ENCODE data around the gene IGSF3. TPM values are rescaled to one million over a fixed set of nuclear protein-coding genes. Genes with fewer than 3 reads are reported as not detected.

IGSF3 gene
- total RNA-seq, 2 experiments from 2014 or later: 0.03 to 0.91 TPM

- no peak for DNase-seq
- Mint-ChIP-seq H3K36me3 (no peaks in the 10 kb centered on the region), H3K4me1 (no peaks in the 10 kb centered on the region), H3K27ac (no peak overlapping the region), H3K27me3 (no peaks in the 10 kb centered on the region), H3K4me3 (no peak overlapping the region), H3K9me3 (ENCODE audit: low read depth) (no peaks in the 10 kb centered on the region)
- CTCF ChIA-PET: no interaction called here
- no peak for ATAC-seq
These were observed 30.7 kb upstream of the IGSF3 start for GRCh38 chr1:116698244-116698595.

GRCh38 chr1:116697548-116698243 is 30.2 kb upstream of the IGSF3 start:
- H3K27me3 Mint-ChIP-seq: no peaks in the 10 kb centered on the region
- no peaks in the 10 kb centered on the region for H3K4me1 Mint-ChIP-seq
- no peak overlapping the region for H3K27ac Mint-ChIP-seq
- no peak overlapping the region for H3K4me3 Mint-ChIP-seq
- CTCF ChIA-PET: no interaction called here
- ATAC-seq: no peak
- DNase-seq: no peak
- H3K9me3 Mint-ChIP-seq (ENCODE audit: low read depth): no peaks in the 10 kb centered on the region
- no peaks in the 10 kb centered on the region for H3K36me3 Mint-ChIP-seq

DNA sequence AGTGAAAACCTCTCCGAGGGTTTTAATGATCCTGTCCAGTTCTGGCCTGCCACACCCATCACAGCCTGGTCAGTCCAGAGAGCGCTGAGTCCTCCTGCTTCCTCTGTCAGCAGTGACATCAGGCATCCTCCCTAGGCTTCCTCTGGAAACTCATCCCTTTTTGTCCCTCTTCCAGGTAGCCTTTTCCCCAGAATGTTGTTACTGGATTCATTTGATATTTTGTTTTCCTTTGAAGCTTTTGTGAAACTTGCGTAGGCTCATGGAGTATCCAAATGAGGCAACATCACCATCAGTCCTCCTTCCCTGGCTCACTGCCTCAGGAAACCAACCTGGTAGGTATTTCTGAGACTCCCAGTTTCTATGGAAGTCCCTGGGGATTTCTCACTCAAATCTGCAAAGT is 27.0 kb upstream of the IGSF3 start:
- CTCF ChIA-PET: interaction anchor here (1.7 kb wide), 1 partner anchor 22 kb away, joined by 3 read pairs; no protein-coding TSS in a partner anchor
- H3K27ac Mint-ChIP-seq: no peak overlapping the region
- DNase-seq (no peak), ATAC-seq (no peak)
- H3K4me3 Mint-ChIP-seq: no peak overlapping the region
- H3K4me1 Mint-ChIP-seq: no peaks in the 10 kb centered on the region
- no peaks in the 10 kb centered on the region for H3K36me3 Mint-ChIP-seq
- no peaks in the 10 kb centered on the region for H3K9me3 Mint-ChIP-seq (ENCODE audit: low read depth)
- H3K27me3 Mint-ChIP-seq: no peaks in the 10 kb centered on the region

DNA sequence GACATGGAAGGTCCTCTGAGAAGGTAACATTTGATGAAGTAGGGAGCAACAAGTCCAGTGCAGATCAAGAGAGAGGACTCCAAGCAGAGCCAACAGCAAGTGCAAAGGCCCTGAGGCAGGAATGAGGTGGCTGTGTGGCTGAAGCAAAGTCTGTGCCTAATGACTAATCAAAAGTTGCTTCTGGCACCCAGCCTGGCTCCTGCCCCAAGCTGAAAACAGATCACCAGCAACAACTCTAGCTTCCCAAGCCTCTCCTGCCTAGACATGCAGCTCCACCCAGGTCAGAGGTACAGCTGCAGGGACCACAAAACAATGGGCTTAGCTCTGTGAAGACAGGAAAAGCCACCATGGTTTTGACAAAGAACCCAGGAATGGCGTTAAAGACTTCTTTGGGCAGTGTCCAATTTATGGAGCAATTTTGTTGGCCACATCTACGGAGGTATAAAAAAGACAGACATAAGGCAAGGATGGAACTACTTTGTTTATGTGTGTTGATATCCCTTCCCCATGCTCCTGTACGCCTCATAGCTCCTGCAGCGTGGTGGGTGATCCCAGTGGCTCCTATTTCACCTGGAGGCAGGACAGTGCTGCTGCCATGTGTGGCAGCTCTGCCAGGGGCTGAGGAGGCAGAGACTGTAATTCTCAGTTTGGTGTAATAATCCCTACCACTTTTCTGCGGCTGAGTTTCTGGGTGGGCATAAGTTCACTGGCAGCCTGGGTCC is 26.4 kb upstream of the IGSF3 start:
- H3K27ac Mint-ChIP-seq: no peak overlapping the region

GRCh38 chr1:116692879-116693278 is 25.3 kb upstream of the IGSF3 start:
- Mint-ChIP-seq H3K36me3 (no peaks in the 10 kb centered on the region), H3K27ac (no peak overlapping the region), H3K27me3 (no peaks in the 10 kb centered on the region), H3K9me3 (ENCODE audit: low read depth) (no peaks in the 10 kb centered on the region), H3K4me1 (no peaks in the 10 kb centered on the region), H3K4me3 (no peak overlapping the region)
- CTCF ChIA-PET: interaction anchor here (0.5 to 1.7 kb wide), 3 partner anchors 9 to 374 kb away, joined by 3 read pairs; no protein-coding TSS in a partner anchor
- DNase-seq (no peak), ATAC-seq (no peak)

More for the DNA sequence above, 26.4 kb upstream of the IGSF3 start:
- H3K9me3 Mint-ChIP-seq (ENCODE audit: low read depth): no peaks in the 10 kb centered on the region
- DNase-seq (no peak), ATAC-seq (no peak)
- H3K36me3 Mint-ChIP-seq: no peaks in the 10 kb centered on the region
- H3K4me3 Mint-ChIP-seq: no peak overlapping the region
- no peaks in the 10 kb centered on the region for H3K4me1 Mint-ChIP-seq
- CTCF ChIA-PET: interaction anchor here (1.7 kb wide), 2 partner anchors 8 to 21 kb away, joined by 3 read pairs; no protein-coding TSS in a partner anchor
- H3K27me3 Mint-ChIP-seq: no peaks in the 10 kb centered on the region

GRCh38 chr1:116690849-116691406 is 23.4 kb upstream of the IGSF3 start:
- CTCF ChIA-PET: interaction anchor here (1.3 to 1.7 kb wide), 2 partner anchors 19 to 20 kb away, joined by 3 read pairs; no protein-coding TSS in a partner anchor
- Mint-ChIP-seq H3K27ac (no peak overlapping the region), H3K27me3 (no peaks in the 10 kb centered on the region)

GRCh38 chr1:116690396-116690848 is 22.9 kb upstream of the IGSF3 start:
- CTCF ChIA-PET: interaction anchor here (1.3 kb wide), 1 partner anchor 19 kb away, joined by 3 read pairs; no protein-coding TSS in a partner anchor
- no peak for ATAC-seq

More at GRCh38 chr1:116690849-116691406, 23.4 kb upstream of the IGSF3 start:
- H3K4me3 Mint-ChIP-seq: no peak overlapping the region
- no peaks in the 10 kb centered on the region for H3K4me1 Mint-ChIP-seq
- no peak for ATAC-seq
- H3K9me3 Mint-ChIP-seq (ENCODE audit: low read depth): no peaks in the 10 kb centered on the region
- H3K36me3 Mint-ChIP-seq: no peaks in the 10 kb centered on the region
- no peak for DNase-seq

DNA sequence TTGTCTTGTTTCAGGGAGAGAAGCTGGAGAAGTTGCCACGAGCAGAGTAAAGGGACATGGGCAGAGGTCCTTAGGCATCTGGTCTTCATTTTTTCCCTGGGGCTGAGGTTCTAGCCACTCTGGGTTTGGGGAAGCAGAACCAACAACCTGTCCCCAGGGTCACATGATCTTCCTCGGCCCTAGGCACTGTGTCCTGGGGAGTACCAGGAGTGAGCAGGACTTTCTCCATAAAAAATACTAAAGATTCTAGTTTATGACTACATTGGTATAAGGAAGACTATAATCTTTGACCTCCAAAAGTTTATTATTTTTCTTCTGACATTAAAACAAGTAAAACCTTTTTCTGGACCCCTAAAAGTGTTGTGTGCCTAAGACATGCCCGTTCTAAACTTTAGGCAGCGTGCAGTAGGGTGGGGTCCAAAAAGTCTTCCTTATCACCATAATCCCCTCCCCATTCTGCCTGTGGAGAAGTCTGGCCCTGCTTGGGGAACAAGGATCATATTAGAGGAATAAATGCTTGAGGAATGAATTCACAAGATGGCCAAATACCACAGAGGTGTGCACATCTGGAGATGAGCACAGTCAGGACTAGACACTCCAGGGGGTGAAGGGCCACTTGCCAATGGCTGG is 19.3 kb upstream of the IGSF3 start:
- Mint-ChIP-seq H3K27ac (no peak overlapping the region), H3K36me3 (no peaks in the 10 kb centered on the region), H3K4me1 (no peaks in the 10 kb centered on the region), H3K27me3 (no peaks in the 10 kb centered on the region), H3K9me3 (ENCODE audit: low read depth) (no peaks in the 10 kb centered on the region), H3K4me3 (no peak overlapping the region)
- CTCF ChIA-PET: no interaction called here
- no peak for DNase-seq
- no peak for ATAC-seq

More at GRCh38 chr1:116690396-116690848, 22.9 kb upstream of the IGSF3 start:
- H3K36me3 Mint-ChIP-seq: no peaks in the 10 kb centered on the region
- no peaks in the 10 kb centered on the region for H3K9me3 Mint-ChIP-seq (ENCODE audit: low read depth)
- no peaks in the 10 kb centered on the region for H3K27me3 Mint-ChIP-seq
- H3K4me3 Mint-ChIP-seq: no peak overlapping the region
- no peak for DNase-seq
- no peak overlapping the region for H3K27ac Mint-ChIP-seq
- no peaks in the 10 kb centered on the region for H3K4me1 Mint-ChIP-seq

DNA sequence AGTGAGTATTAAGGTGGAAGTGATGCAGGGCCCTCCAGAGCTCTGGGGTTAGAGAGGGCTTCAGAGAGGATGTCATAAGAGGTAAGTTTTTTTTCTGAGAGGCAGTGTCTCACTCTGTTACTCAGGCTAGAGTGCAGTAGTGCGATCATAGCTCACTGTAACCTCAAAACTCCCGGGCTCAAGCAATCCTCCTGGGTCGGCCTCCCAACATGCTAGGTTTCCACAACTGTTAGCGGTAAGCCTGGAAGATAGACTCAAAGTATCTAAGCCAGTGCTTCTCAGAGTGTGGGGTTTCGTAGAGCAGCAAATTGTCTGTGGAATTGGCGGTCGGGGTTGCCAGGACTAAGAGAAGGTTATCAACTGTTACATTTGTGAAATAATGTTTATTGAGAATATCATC is 18.6 kb upstream of the IGSF3 start:
- Mint-ChIP-seq H3K9me3 (ENCODE audit: low read depth) (no peaks in the 10 kb centered on the region), H3K27ac (no peak overlapping the region)

DNA sequence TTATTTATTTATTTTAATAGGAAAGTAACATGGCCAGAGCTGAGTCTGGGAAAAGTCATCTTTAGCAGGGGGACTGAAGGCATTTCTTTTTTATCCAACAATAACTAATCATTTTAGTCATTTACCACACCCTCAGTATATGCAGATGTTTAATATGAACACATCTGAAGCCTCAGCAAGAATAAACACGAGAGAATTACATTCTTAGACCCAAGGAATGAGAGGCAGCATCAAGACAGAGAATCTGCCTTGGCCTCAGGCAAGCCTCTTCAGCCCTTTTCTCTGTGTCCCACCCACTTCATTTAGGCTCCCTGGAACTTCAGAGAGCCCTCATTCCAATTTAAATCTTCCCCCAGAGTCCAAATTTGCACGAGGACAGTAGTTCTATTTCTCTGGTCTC is 17.0 kb upstream of the IGSF3 start:
- Mint-ChIP-seq H3K27ac (no peak overlapping the region), H3K9me3 (ENCODE audit: low read depth) (no peaks in the 10 kb centered on the region), H3K4me1 (no peaks in the 10 kb centered on the region), H3K27me3 (peaks cover 4% of the 10 kb centered on the region), H3K36me3 (no peaks in the 10 kb centered on the region), H3K4me3 (no peak overlapping the region)
- CTCF ChIA-PET: no interaction called here
- ATAC-seq (no peak), DNase-seq (no peak)

More for the DNA sequence above, 18.6 kb upstream of the IGSF3 start:
- Mint-ChIP-seq H3K4me3 (no peak overlapping the region), H3K27me3 (no peaks in the 10 kb centered on the region), H3K4me1 (no peaks in the 10 kb centered on the region), H3K36me3 (no peaks in the 10 kb centered on the region)
- no peak for ATAC-seq
- DNase-seq: no peak
- CTCF ChIA-PET: no interaction called here

DNA sequence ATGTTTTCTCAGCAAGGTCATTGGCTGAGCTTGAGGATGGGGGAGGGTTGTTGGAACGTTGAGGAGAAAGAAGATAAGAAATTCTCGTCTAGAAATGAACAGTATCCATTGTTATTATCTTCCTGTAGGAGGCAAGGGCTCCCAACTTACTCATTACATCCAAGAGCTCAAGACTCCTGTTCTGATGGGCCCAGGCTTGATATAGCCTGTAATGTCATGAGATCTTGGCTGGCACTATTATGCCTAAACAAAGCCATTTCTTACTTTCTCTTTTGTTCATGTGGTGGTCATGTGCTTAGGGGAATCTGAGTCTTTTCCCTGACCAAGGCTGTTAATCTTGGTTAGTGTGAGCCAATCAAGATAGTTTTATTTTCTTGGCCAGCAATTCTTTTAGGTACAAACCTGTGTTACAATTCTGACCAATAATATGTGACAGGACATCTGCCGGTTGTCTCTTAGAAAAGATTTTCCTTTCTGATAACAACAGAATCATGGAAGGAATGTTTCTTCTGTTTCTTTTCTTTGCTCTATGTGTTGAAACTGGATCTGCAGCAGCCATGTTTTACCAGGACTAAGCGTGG is 15.2 kb upstream of the IGSF3 start:
- Mint-ChIP-seq H3K27ac (no peak overlapping the region), H3K4me3 (no peak overlapping the region), H3K9me3 (ENCODE audit: low read depth) (no peaks in the 10 kb centered on the region), H3K27me3 (peaks cover 14% of the 10 kb centered on the region), H3K4me1 (no peaks in the 10 kb centered on the region), H3K36me3 (no peaks in the 10 kb centered on the region)
- CTCF ChIA-PET: no interaction called here
- DNase-seq: no peak
- no peak for ATAC-seq

GRCh38 chr1:116681343-116681899 is 13.9 kb upstream of the IGSF3 start:
- Mint-ChIP-seq H3K36me3 (no peaks in the 10 kb centered on the region), H3K27me3 (peaks cover 23% of the 10 kb centered on the region), H3K27ac (no peak overlapping the region), H3K4me3 (no peak overlapping the region), H3K4me1 (no peaks in the 10 kb centered on the region), H3K9me3 (ENCODE audit: low read depth) (no peaks in the 10 kb centered on the region)
- CTCF ChIA-PET: interaction anchor here (0.9 kb wide), 1 partner anchor 9 kb away, joined by 3 read pairs; no protein-coding TSS in a partner anchor
- no peak for ATAC-seq
- DNase-seq: no peak

DNA sequence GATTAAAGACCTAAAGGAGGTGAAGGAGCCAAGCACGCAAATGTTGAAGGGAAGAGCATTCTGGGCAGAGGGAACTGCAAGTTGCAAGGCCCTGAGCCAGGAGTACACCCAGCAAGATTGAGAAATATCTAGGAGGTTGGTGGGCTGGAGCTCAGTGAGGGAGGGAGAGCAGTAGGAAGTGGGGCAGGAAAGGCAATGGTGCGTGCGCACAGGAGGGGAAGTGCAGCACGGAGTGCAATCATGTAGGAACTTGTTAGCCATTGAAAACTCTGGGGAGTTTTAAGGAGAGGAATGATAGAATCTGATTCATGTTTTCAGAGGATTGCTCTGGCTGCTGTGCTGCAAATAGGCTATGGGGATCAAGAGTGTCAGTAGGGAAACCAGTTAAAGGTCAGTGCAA is 13.2 kb upstream of the IGSF3 start:
- no peak for DNase-seq

More for the DNA sequence above, 13.2 kb upstream of the IGSF3 start:
- Mint-ChIP-seq H3K36me3 (no peaks in the 10 kb centered on the region), H3K4me3 (no peak overlapping the region), H3K27me3 (peaks cover 28% of the 10 kb centered on the region), H3K4me1 (no peaks in the 10 kb centered on the region), H3K27ac (no peak overlapping the region), H3K9me3 (ENCODE audit: low read depth) (no peaks in the 10 kb centered on the region)
- CTCF ChIA-PET: interaction anchor here (0.9 to 1.0 kb wide), 2 partner anchors 8 to 85 kb away, joined by 3 read pairs; no protein-coding TSS in a partner anchor
- ATAC-seq: no peak
